Natural killer cell (primary cell): ENCODE measurements around the gene UBE2D2. TPM values are rescaled to one million over a fixed set of nuclear protein-coding genes. Genes with fewer than 3 reads are reported as not detected.

Experiments used
- ATAC-seq, 3 donors: fragments of 150-1000 bp in 2 of 3; fragments of 200-7000 bp in 1 of 3; cut with Tn5 transposase; 1 replicate in 1 of 3; 2 replicates in 2 of 3; pipeline ENCODE4 v1.10.0; 2021; ENCODE audit warnings: mild to moderate bottlenecking in 2 of 3, moderate library complexity in 2 of 3
- DNase-seq, 2 donors: peaks; one replicate each; pipeline versions ENCODE4 v3.0.0 to v3.0.0-alpha.2; 2013 to 2021; ENCODE audit warnings: mixed read lengths in 1 of 2
- H3K27ac ChIP-seq: one replicate; pipeline ENCODE4 v1.5.1; 2013; ENCODE audit warnings: mild to moderate bottlenecking, low read length
- H3K27me3 ChIP-seq: one replicate; pipeline ENCODE4 v1.6.1; 2013; ENCODE audit warnings: low read length; ENCODE audit not compliant: control insufficient read depth, insufficient read depth
- H3K36me3 ChIP-seq: one replicate; pipeline ENCODE4 v1.6.1; 2013; ENCODE audit warnings: low read length; ENCODE audit not compliant: control insufficient read depth, insufficient read depth
- H3K4me1 ChIP-seq: one replicate; pipeline ENCODE4 v1.6.1; 2013; ENCODE audit warnings: low read length; ENCODE audit not compliant: control insufficient read depth, insufficient read depth
- H3K4me3 ChIP-seq: one replicate; pipeline ENCODE4 v1.5.1; 2013; ENCODE audit warnings: low read length
- H3K9me3 ChIP-seq: one replicate; pipeline ENCODE4 v1.6.1; 2013; ENCODE audit warnings: low read length; ENCODE audit not compliant: control insufficient read depth, insufficient read depth
- H3K27ac Mint-ChIP-seq, 2 donors: one replicate each; pipeline ENCODE4 v1.8.0; 2022; ENCODE audit warnings: mild to moderate bottlenecking in 2 of 2, mixed read lengths in 2 of 2, moderate library complexity in 1 of 2
- H3K27me3 Mint-ChIP-seq, 2 donors: one replicate each; pipeline ENCODE4 v1.8.0; 2022; ENCODE audit warnings: low read depth in 2 of 2, mixed read lengths in 2 of 2
- H3K36me3 Mint-ChIP-seq: one replicate; pipeline ENCODE4 v1.8.0; 2022; ENCODE audit warnings: mixed read lengths
- H3K4me1 Mint-ChIP-seq, 2 donors: one replicate each; pipeline ENCODE4 v1.8.0; 2022; ENCODE audit warnings: mixed read lengths in 2 of 2
- H3K4me3 Mint-ChIP-seq: one replicate; pipeline ENCODE4 v1.8.0; 2022; ENCODE audit warnings: mild to moderate bottlenecking, moderate library complexity, mixed read lengths
- H3K9me3 Mint-ChIP-seq, 2 donors: one replicate each; pipeline ENCODE4 v1.8.0; 2022; ENCODE audit warnings: mixed read lengths in 2 of 2
- WGBS: methylation state at CpG from one replicate; pipeline ENCODE4 v1.1.7; 2013; ENCODE audit warnings: missing lambda C conversion rate; ENCODE audit not compliant: insufficient coverage; 5-methylcytosine and 5-hydroxymethylcytosine counted together
- intact Hi-C: fragments of 100-400 bp; cut with micrococcal nuclease; formaldehyde crosslinking; loops from one replicate; pipeline ENCODE4 v1.14.2; 2022
- total RNA-seq, 4 donors: library from RNA; stranded (reverse); fragments of 120-200 nt in 1 of 4; gene quantifications; one replicate each; pipeline versions ENCODE4 v1.2.3 to v1.2.4, GENCODE V29; 2013 to 2022
- TF ChIP-seq, protein P1 (sequence below): fragments of 200-600 bp; IDR thresholded peaks from one replicate; pipeline ENCODE4 v1.8.0; 2022; ENCODE audit warnings: antibody characterized with exemption

UBE2D2 gene
- total RNA-seq, 3 donors from 2014 or later (not counting 1 experiment from before 2014, with no cell fraction given) = 127 to 139 (median 131) TPM

DNA sequence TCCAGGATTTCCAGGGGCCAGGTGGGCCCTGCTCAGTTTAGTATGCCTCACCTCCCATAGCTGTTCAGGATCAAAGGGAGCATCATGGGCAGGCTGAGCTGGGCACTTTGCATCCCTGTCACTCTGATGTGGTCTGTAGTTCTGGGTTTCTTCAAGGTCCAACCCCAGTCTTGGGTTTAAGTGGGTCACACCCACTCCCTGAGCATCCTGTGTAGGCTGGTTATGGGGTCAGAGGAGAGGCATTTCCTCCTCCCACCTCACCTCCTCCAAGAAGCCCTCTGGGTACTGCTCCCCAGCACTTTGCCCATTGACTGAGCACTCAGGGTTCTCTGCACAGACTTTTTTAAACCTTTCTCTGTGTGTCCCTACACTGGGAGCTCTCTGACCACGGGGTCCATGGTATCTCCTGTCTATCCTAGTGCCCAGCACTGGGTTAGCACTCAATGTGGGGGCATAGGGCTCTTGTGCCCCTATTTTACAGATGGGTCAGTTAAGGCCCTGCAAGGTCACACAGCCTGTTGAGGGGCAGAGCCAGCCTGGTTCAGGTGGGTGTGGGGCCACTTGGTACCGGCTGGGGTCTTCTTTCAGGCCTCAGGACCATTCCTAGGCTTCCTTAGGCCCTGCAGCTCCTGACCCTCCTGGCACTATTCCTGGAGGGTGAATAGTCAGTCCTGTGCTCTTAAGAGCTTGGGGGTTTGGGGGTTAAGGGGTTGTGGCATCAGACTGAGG, 106.0 kb downstream of the UBE2D2 start:
- peak overlapping the region; percentile 92 for H3K27ac ChIP-seq
- peak in 2 of 3 donors; percentile 3 to 23 for ATAC-seq
- peak overlapping the region; percentile 92 to 94 for H3K27ac Mint-ChIP-seq

DNA sequence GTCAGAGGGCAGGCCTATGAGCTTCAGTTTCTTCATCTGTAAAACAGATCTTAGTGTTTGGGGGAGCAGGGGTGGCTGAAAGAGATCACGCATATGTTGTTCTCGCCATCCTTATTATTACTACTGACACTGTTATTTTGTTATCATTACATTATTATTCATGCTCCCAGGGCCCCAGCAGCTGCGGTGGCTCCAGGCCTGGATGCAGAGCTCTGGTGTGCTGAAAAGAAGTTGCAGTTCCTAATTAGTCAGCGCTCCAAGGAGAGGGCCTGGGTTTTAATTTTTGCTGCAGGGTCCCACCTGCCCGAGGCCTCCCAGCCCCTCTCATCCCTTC, 106.6 kb downstream of the UBE2D2 start:
- intact Hi-C loops = no loop called here
- Mint-ChIP-seq H3K27ac (peak overlapping the region; percentile 92 to 94), H3K36me3 (no peaks in the 10 kb centered on the region), H3K27me3 (no peaks in the 10 kb centered on the region), H3K4me3 (peak overlapping the region; percentile 80), H3K9me3 (no peaks in the 10 kb centered on the region), H3K4me1 (peaks cover 67 to 88% of the 10 kb centered on the region in 2 donors)
- no peaks in the 10 kb centered on the region for H3K36me3 ChIP-seq
- 16% methylated on average over 5 of the region's 5 CpGs for WGBS
- peak overlapping the region; percentile 92 for H3K27ac ChIP-seq
- no peaks in the 10 kb centered on the region for H3K9me3 ChIP-seq
- TF ChIP-seq, protein P1, sequence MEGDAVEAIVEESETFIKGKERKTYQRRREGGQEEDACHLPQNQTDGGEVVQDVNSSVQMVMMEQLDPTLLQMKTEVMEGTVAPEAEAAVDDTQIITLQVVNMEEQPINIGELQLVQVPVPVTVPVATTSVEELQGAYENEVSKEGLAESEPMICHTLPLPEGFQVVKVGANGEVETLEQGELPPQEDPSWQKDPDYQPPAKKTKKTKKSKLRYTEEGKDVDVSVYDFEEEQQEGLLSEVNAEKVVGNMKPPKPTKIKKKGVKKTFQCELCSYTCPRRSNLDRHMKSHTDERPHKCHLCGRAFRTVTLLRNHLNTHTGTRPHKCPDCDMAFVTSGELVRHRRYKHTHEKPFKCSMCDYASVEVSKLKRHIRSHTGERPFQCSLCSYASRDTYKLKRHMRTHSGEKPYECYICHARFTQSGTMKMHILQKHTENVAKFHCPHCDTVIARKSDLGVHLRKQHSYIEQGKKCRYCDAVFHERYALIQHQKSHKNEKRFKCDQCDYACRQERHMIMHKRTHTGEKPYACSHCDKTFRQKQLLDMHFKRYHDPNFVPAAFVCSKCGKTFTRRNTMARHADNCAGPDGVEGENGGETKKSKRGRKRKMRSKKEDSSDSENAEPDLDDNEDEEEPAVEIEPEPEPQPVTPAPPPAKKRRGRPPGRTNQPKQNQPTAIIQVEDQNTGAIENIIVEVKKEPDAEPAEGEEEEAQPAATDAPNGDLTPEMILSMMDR = no peak
- ATAC-seq (no peak), DNase-seq (no peak)
- no peaks in the 10 kb centered on the region for H3K27me3 ChIP-seq
- H3K4me1 ChIP-seq = peaks cover 97% of the 10 kb centered on the region
- H3K4me3 ChIP-seq = peak overlapping the region; percentile 27

More for the DNA sequence above, 106.0 kb downstream of the UBE2D2 start:
- peak in 1 of 2 donors; percentile 45 for DNase-seq
- H3K27me3 ChIP-seq = no peaks in the 10 kb centered on the region
- H3K9me3 ChIP-seq = no peaks in the 10 kb centered on the region
- H3K4me3 ChIP-seq = peak overlapping the region; percentile 2
- H3K4me1 ChIP-seq = peaks cover 97% of the 10 kb centered on the region
- Mint-ChIP-seq H3K27me3 (no peaks in the 10 kb centered on the region), H3K4me3 (peak overlapping the region; percentile 85), H3K9me3 (no peaks in the 10 kb centered on the region), H3K36me3 (no peaks in the 10 kb centered on the region), H3K4me1 (peaks cover 67 to 88% of the 10 kb centered on the region in 2 donors)
- TF ChIP-seq, protein P1 = no peak
- intact Hi-C loops = no loop called here
- H3K36me3 ChIP-seq = no peaks in the 10 kb centered on the region
- 48% methylated on average over 2 of the region's 2 CpGs for WGBS

DNA sequence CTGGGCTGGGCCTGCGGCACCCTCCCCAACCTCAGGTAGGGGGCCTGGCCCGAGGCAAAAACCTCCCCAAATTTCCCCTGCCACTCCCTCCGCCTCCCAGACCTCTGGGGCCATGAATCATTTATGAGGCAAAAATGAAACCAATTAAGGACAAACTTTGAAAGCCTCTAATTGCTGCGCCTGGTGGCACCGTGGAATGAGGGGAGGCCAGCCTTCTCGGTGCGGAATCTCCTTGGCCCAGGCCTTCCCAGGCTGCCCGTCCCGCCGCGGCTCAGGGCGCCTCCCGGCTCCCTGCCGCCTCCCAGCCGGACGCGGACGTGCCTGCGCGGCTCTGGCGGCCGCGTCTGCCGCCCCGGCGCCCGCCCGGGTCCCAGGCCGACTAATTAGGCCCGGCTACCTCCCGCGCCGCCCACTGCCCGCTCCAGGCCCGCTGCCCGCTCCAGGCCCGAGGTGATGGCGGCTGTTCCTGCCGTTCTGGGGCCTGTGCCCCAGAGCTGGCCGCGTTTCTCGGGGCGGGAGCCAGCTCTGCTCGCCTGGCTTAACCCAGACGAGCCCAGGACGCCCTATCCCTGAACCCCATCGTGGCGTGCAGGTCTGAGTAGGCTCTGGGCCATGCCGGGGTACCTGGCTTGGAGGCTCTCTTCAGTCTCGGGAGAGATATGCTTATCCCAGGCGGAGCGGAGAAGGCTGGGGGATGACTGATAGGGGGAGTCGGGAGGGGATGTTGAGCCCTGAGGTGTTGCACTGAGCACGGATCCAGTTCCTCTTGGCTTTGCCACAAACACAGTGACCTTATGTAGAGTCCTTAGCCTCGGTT, 107.1 kb downstream of the UBE2D2 start:
- H3K27me3 Mint-ChIP-seq = no peaks in the 10 kb centered on the region
- H3K4me1 Mint-ChIP-seq = peaks cover 66 to 88% of the 10 kb centered on the region in 2 donors
- TF ChIP-seq, protein P1 = no peak
- DNase-seq = peak; percentile 54 to 70
- WGBS = 1% methylated on average over 55 of the region's 55 CpGs
- Histone ChIP-seq H3K36me3 (no peaks in the 10 kb centered on the region), H3K4me3 (peak overlapping the region; percentile 70), H3K4me1 (peaks cover 97% of the 10 kb centered on the region), H3K27ac (peak overlapping the region; percentile 92), H3K9me3 (no peaks in the 10 kb centered on the region), H3K27me3 (no peaks in the 10 kb centered on the region)
- H3K27ac Mint-ChIP-seq = peak overlapping the region; percentile 92 to 94
- intact Hi-C loops = no loop called here
- peak overlapping the region; percentile 84 for H3K4me3 Mint-ChIP-seq
- no peaks in the 10 kb centered on the region for H3K9me3 Mint-ChIP-seq
- no peaks in the 10 kb centered on the region for H3K36me3 Mint-ChIP-seq
- peak; percentile 31 to 36 (median 32) for ATAC-seq
